Caco-2 (cell line): ENCODE results near the gene NSG1. TPM values are rescaled to one million over a fixed set of nuclear protein-coding genes. Genes with fewer than 3 reads are reported as not detected.

ENCODE experiments used
- BruUV-seq: library from RNA; stranded (reverse); fragments of 400-500 nt; replicated peaks from 2 replicates; lab custom pipeline; 2021; lab: Mats Ljungman, UMichigan
- CTCF ChIA-PET: fragments of 300-600 bp; sonication (Branson Sonifier 250); formaldehyde crosslinking; loops from one replicate; lab custom pipeline; 2022; ENCODE audit warnings: antibody characterized with exemption; lab: Charles Lee
- POLR2A ChIA-PET: fragments of 300-600 bp; sonication (Branson Sonifier 250); formaldehyde crosslinking; loops from one replicate; lab custom pipeline; 2022; ENCODE audit warnings: antibody characterized with exemption; lab: Charles Lee
- DNase-seq, 2 experiments: peaks; one replicate each; pipeline versions ENCODE4 v3.0.0 to v3.0.0-alpha.2; 2020 to 2022
- H3K27me3 ChIP-seq: replicated peaks from 2 replicates; pipeline ENCODE4 v1.6.0; 2011; ENCODE audit warnings: low read length; ENCODE audit not compliant: control insufficient read depth, insufficient read depth
- H3K36me3 ChIP-seq: 2 replicates; pipeline ENCODE4 v1.5.1; 2011; ENCODE audit warnings: low read length; ENCODE audit not compliant: control insufficient read depth, insufficient read depth
- H3K4me1 ChIP-seq: fragments of 250-450 bp; sonication (Bioruptor Pico); 2 replicates; pipeline ENCODE4 v1.5.1; 2020; ENCODE audit warnings: mild to moderate bottlenecking
- H3K4me3 ChIP-seq: 2 replicates; pipeline ENCODE4 v1.5.1; 2011; ENCODE audit warnings: low read depth, mild to moderate bottlenecking, control low read depth, low read length
- H3K9me3 ChIP-seq: fragments of 250-450 bp; sonication (Bioruptor Pico); 2 replicates; pipeline ENCODE4 v1.5.1; 2020; ENCODE audit warnings: mild to moderate bottlenecking, moderate library complexity
- H3K27ac Mint-ChIP-seq: one replicate; pipeline ENCODE4 v1.8.0; 2022; ENCODE audit warnings: mixed read lengths; ENCODE audit not compliant: unreplicated experiment
- H3K27me3 Mint-ChIP-seq: one replicate; pipeline ENCODE4 v1.8.0; 2022; ENCODE audit warnings: mixed read lengths; ENCODE audit not compliant: insufficient read depth, unreplicated experiment
- H3K36me3 Mint-ChIP-seq: one replicate; pipeline ENCODE4 v1.8.0; 2022; ENCODE audit warnings: mild to moderate bottlenecking, mixed read lengths; ENCODE audit not compliant: insufficient read depth, unreplicated experiment
- H3K4me1 Mint-ChIP-seq: one replicate; pipeline ENCODE4 v1.8.0; 2022; ENCODE audit warnings: low read depth, mixed read lengths; ENCODE audit not compliant: unreplicated experiment
- H3K4me3 Mint-ChIP-seq: one replicate; pipeline ENCODE4 v1.8.0; 2022; ENCODE audit warnings: mild to moderate bottlenecking, moderate library complexity, mixed read lengths; ENCODE audit not compliant: unreplicated experiment
- H3K9me3 Mint-ChIP-seq: one replicate; pipeline ENCODE4 v1.8.0; 2022; ENCODE audit warnings: mixed read lengths; ENCODE audit not compliant: unreplicated experiment
- intact Hi-C: fragments of 100-400 bp; cut with micrococcal nuclease; formaldehyde crosslinking; loops from one replicate; pipeline ENCODE4 v1.10.0; 2022; ENCODE audit not compliant: unreplicated experiment
- total RNA-seq: library from RNA; stranded (reverse); gene quantifications from 2 replicates; pipeline ENCODE4 v1.2.3, GENCODE V29; 2022
- TF ChIP-seq, protein P1 (sequence below), 2 experiments: fragments of 200-600 bp in 1 of 2; IDR thresholded peaks; 1 replicate in 1 of 2; 2 replicates in 1 of 2; pipeline versions ENCODE4 v1.5.1 to v1.8.0; 2011 to 2022; ENCODE audit warnings: antibody characterized with exemption in 1 of 2, control low read depth in 1 of 2, inconsistent platforms in 1 of 2, low read depth in 1 of 2, low read length in 1 of 2, mild to moderate bottlenecking in 1 of 2, moderate library complexity in 1 of 2; ENCODE audit not compliant: insufficient read depth in 1 of 2, severe bottlenecking in 1 of 2, unreplicated experiment in 1 of 2

NSG1 gene
- total RNA-seq, 1 experiment from 2014 or later: 7.2 TPM

GRCh38 chr4:4455210-4455865, 68.4 kb downstream of the NSG1 start:
- H3K36me3 Mint-ChIP-seq: peaks cover 9% of the 10 kb centered on the region
- Histone ChIP-seq H3K27me3 (no peaks in the 10 kb centered on the region), H3K9me3 (no peaks in the 10 kb centered on the region), H3K36me3 (no peaks in the 10 kb centered on the region), H3K4me3 (no peak overlapping the region), H3K4me1 (no peaks in the 10 kb centered on the region)
- POLR2A ChIA-PET: no interaction called here
- no peak for DNase-seq
- no peaks in the 10 kb centered on the region for H3K9me3 Mint-ChIP-seq
- no peaks in the 10 kb centered on the region for H3K27me3 Mint-ChIP-seq
- TF ChIP-seq, protein P1, sequence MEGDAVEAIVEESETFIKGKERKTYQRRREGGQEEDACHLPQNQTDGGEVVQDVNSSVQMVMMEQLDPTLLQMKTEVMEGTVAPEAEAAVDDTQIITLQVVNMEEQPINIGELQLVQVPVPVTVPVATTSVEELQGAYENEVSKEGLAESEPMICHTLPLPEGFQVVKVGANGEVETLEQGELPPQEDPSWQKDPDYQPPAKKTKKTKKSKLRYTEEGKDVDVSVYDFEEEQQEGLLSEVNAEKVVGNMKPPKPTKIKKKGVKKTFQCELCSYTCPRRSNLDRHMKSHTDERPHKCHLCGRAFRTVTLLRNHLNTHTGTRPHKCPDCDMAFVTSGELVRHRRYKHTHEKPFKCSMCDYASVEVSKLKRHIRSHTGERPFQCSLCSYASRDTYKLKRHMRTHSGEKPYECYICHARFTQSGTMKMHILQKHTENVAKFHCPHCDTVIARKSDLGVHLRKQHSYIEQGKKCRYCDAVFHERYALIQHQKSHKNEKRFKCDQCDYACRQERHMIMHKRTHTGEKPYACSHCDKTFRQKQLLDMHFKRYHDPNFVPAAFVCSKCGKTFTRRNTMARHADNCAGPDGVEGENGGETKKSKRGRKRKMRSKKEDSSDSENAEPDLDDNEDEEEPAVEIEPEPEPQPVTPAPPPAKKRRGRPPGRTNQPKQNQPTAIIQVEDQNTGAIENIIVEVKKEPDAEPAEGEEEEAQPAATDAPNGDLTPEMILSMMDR (IDR thresholded peaks at IDR 0.05; ENCODE audit: insufficient read depth in 1 of 2, low read depth in 1 of 2, low read length in 1 of 2, severe bottlenecking in 1 of 2, unreplicated experiment in 1 of 2): no peak
- no peak overlapping the region for H3K4me3 Mint-ChIP-seq
- no TSS peak for BruUV-seq
- intact Hi-C loops: no loop called here
- H3K4me1 Mint-ChIP-seq: no peaks in the 10 kb centered on the region
- CTCF ChIA-PET: no interaction called here
- no peak overlapping the region for H3K27ac Mint-ChIP-seq

- TF ChIP-seq, protein P1 (IDR thresholded peaks at IDR 0.05; ENCODE audit: insufficient read depth in 1 of 2, low read depth in 1 of 2, low read length in 1 of 2, severe bottlenecking in 1 of 2, unreplicated experiment in 1 of 2): no peak
Measured at GRCh38 chr4:4456351-4456750, 69.4 kb downstream of the NSG1 start.

GRCh38 chr4:4456816-4457578, 70.1 kb downstream of the NSG1 start:
- Mint-ChIP-seq H3K27ac (no peak overlapping the region), H3K9me3 (no peaks in the 10 kb centered on the region), H3K4me3 (no peak overlapping the region), H3K4me1 (peaks cover 6% of the 10 kb centered on the region), H3K27me3 (no peaks in the 10 kb centered on the region), H3K36me3 (peaks cover 6% of the 10 kb centered on the region)
- POLR2A ChIA-PET: no interaction called here
- Histone ChIP-seq H3K27me3 (no peaks in the 10 kb centered on the region), H3K4me1 (no peaks in the 10 kb centered on the region), H3K36me3 (no peaks in the 10 kb centered on the region), H3K4me3 (no peak overlapping the region), H3K9me3 (no peaks in the 10 kb centered on the region)
- CTCF ChIA-PET: no interaction called here
- TF ChIP-seq, protein P1 (IDR thresholded peaks at IDR 0.05; ENCODE audit: insufficient read depth in 1 of 2, low read depth in 1 of 2, low read length in 1 of 2, severe bottlenecking in 1 of 2, unreplicated experiment in 1 of 2): no peak
- intact Hi-C loops: no loop called here
- no peak for DNase-seq
- no TSS peak for BruUV-seq

More at GRCh38 chr4:4456351-4456750, 69.4 kb downstream of the NSG1 start:
- H3K27me3 ChIP-seq: no peaks in the 10 kb centered on the region
- H3K27ac Mint-ChIP-seq: no peak overlapping the region
- H3K27me3 Mint-ChIP-seq: no peaks in the 10 kb centered on the region
- H3K4me1 ChIP-seq: no peaks in the 10 kb centered on the region
- H3K9me3 Mint-ChIP-seq: no peaks in the 10 kb centered on the region
- H3K4me3 Mint-ChIP-seq: no peak overlapping the region
- H3K4me3 ChIP-seq: no peak overlapping the region
- H3K36me3 ChIP-seq: no peaks in the 10 kb centered on the region
- BruUV-seq: no TSS peak
- intact Hi-C loops: no loop called here
- ChIA-PET CTCF (no interaction called here), POLR2A (no interaction called here)
- H3K4me1 Mint-ChIP-seq: no peaks in the 10 kb centered on the region
- DNase-seq: no peak
- H3K9me3 ChIP-seq: no peaks in the 10 kb centered on the region
- H3K36me3 Mint-ChIP-seq: peaks cover 9% of the 10 kb centered on the region
